Fibroblast of mammary gland (primary cell): ENCODE data around the gene AFMID.

ENCODE experiments used
- DNase-seq: peaks from one replicate; pipeline ENCODE4 v3.0.0-alpha.2; 2010; ENCODE audit warnings: low read depth
- H3K4me3 ChIP-seq: 2 replicates; pipeline ENCODE4 v1.5.1; 2011; ENCODE audit warnings: low read depth, mild to moderate bottlenecking, low read length, moderate library complexity; ENCODE audit not compliant: control insufficient read depth
- CTCF ChIP-seq: conservative IDR thresholded peaks from 2 replicates; pipeline ENCODE4 v1.5.1; 2011; ENCODE audit warnings: low read depth, low read length, inconsistent platforms; ENCODE audit not compliant: control insufficient read depth, insufficient read depth

AFMID gene

GRCh38 chr17:78175643-78175981 lies 11.6 kb upstream of the AFMID start:
- H3K4me3 ChIP-seq: no peak overlapping the region
- TF ChIP-seq CTCF: no peak

GRCh38 chr17:78176548-78177025 lies 10.6 kb upstream of the AFMID start:
- no peak overlapping the region for H3K4me3 ChIP-seq
- peak; percentile 78 for TF ChIP-seq CTCF
- DNase-seq: peak; percentile 41

More at GRCh38 chr17:78175643-78175981, 11.6 kb upstream of the AFMID start:
- DNase-seq: no peak

- no peak for TF ChIP-seq CTCF
- peak; percentile 39 for DNase-seq
- no peak overlapping the region for H3K4me3 ChIP-seq
Measured at GRCh38 chr17:78179372-78179771, 7.8 kb upstream of the AFMID start.

DNA sequence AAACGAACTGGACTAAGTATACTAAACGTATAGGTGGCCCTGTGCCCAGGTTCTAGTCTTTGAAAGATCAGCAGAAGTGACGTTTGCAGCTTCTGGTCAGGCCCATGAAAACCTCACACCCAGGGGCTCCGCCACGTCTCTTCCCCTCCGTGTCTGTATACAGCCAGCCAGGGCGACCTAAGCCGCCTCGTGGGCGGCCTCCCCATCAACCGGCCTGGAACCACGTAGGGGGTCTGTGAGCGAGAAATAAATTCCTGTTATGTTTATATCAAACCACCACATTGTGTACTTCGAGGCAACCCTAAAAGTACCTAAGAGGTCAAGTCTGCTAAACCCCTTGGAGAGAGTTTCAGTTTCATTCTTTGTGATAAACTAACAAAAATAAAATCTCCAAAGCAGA lies 7.1 kb upstream of the AFMID start:
- no peak for DNase-seq
- no peak overlapping the region for H3K4me3 ChIP-seq
- no peak for TF ChIP-seq CTCF

GRCh38 chr17:78180508-78180907 lies 6.7 kb upstream of the AFMID start:
- no peak for TF ChIP-seq CTCF
- H3K4me3 ChIP-seq: no peak overlapping the region
- DNase-seq: no peak

DNA sequence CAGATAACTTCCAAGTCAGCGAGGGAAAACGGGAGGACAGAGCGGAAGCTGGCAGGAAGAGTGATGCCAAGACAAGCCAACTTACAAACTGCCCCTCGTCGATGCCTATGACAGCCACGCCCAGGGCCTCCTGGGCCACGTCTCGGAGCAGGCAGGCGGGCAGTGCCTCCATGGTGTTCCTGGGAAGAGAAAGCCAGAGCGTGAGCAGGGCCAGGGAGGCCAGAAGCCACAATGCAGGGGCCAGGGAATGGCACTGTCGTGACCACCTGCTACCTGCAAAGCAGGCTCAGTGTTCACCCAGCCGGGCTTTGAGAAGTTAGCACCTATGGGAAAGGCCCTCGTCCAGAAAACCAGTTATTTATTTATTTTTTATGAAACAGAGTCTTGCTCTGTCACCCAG lies 4.7 kb upstream of the AFMID start:
- H3K4me3 ChIP-seq: no peak overlapping the region
- DNase-seq: no peak
- TF ChIP-seq CTCF: no peak

- no peak overlapping the region for H3K4me3 ChIP-seq
- DNase-seq: no peak
- TF ChIP-seq CTCF: no peak
Measured at GRCh38 chr17:78183916-78184315, 3.2 kb upstream of the AFMID start.
